ENCODE data around the gene NTNG1.

The NTNG1 gene

GRCh38 chr1:107181253-107181969, 40.6 kb downstream of the NTNG1 start:
- H3K36me3 ChIP-seq (ENCODE audit: control insufficient read depth, insufficient read depth, low read length) = no peaks in the 10 kb centered on the region
- no peak overlapping the region for H3K9ac ChIP-seq (ENCODE audit: low read length)
- no peaks in the 10 kb centered on the region for H3K4me1 ChIP-seq (ENCODE audit: control insufficient read depth, insufficient read depth, low read length)
- H3K27me3 ChIP-seq (ENCODE audit: control insufficient read depth, insufficient read depth, low read length) = no peaks in the 10 kb centered on the region
- H3K4me3 ChIP-seq (ENCODE audit: low read length) = no peak overlapping the region
- no peaks in the 10 kb centered on the region for H3K9me3 ChIP-seq (ENCODE audit: control insufficient read depth, low read length)

- Histone ChIP-seq H3K4me1 (ENCODE audit: control insufficient read depth, insufficient read depth, low read length) (no peaks in the 10 kb centered on the region), H3K36me3 (ENCODE audit: control insufficient read depth, insufficient read depth, low read length) (no peaks in the 10 kb centered on the region), H3K9ac (ENCODE audit: low read length) (no peak overlapping the region), H3K9me3 (ENCODE audit: control insufficient read depth, low read length) (no peaks in the 10 kb centered on the region), H3K27me3 (ENCODE audit: control insufficient read depth, insufficient read depth, low read length) (no peaks in the 10 kb centered on the region), H3K4me3 (ENCODE audit: low read length) (no peak overlapping the region)
These were observed 42.2 kb downstream of the NTNG1 start for GRCh38 chr1:107183011-107183410.

GRCh38 chr1:107184888-107185287, 44.0 kb downstream of the NTNG1 start:
- H3K9ac ChIP-seq (ENCODE audit: low read length) = no peak overlapping the region
- no peak overlapping the region for H3K4me3 ChIP-seq (ENCODE audit: low read length)
- H3K36me3 ChIP-seq (ENCODE audit: control insufficient read depth, insufficient read depth, low read length) = no peaks in the 10 kb centered on the region
- no peaks in the 10 kb centered on the region for H3K27me3 ChIP-seq (ENCODE audit: control insufficient read depth, insufficient read depth, low read length)
- H3K4me1 ChIP-seq (ENCODE audit: control insufficient read depth, insufficient read depth, low read length) = no peaks in the 10 kb centered on the region
- H3K9me3 ChIP-seq (ENCODE audit: control insufficient read depth, low read length) = no peaks in the 10 kb centered on the region

GRCh38 chr1:107187399-107187798, 46.6 kb downstream of the NTNG1 start:
- no peaks in the 10 kb centered on the region for H3K9me3 ChIP-seq (ENCODE audit: control insufficient read depth, low read length)
- no peaks in the 10 kb centered on the region for H3K36me3 ChIP-seq (ENCODE audit: control insufficient read depth, insufficient read depth, low read length)
- no peaks in the 10 kb centered on the region for H3K27me3 ChIP-seq (ENCODE audit: control insufficient read depth, insufficient read depth, low read length)
- no peak overlapping the region for H3K4me3 ChIP-seq (ENCODE audit: low read length)
- no peak overlapping the region for H3K9ac ChIP-seq (ENCODE audit: low read length)
- H3K4me1 ChIP-seq (ENCODE audit: control insufficient read depth, insufficient read depth, low read length) = no peaks in the 10 kb centered on the region

- Histone ChIP-seq H3K36me3 (ENCODE audit: control insufficient read depth, insufficient read depth, low read length) (no peaks in the 10 kb centered on the region), H3K4me1 (ENCODE audit: control insufficient read depth, insufficient read depth, low read length) (no peaks in the 10 kb centered on the region), H3K9me3 (ENCODE audit: control insufficient read depth, low read length) (no peaks in the 10 kb centered on the region), H3K9ac (ENCODE audit: low read length) (no peak overlapping the region), H3K27me3 (ENCODE audit: control insufficient read depth, insufficient read depth, low read length) (no peaks in the 10 kb centered on the region), H3K4me3 (ENCODE audit: low read length) (no peak overlapping the region)
These were observed 47.3 kb downstream of the NTNG1 start for GRCh38 chr1:107188160-107188559.

GRCh38 chr1:107194380-107194779, 53.5 kb downstream of the NTNG1 start:
- H3K36me3 ChIP-seq (ENCODE audit: control insufficient read depth, insufficient read depth, low read length) = no peaks in the 10 kb centered on the region
- H3K4me3 ChIP-seq (ENCODE audit: low read length) = no peak overlapping the region
- no peak overlapping the region for H3K9ac ChIP-seq (ENCODE audit: low read length)
- no peaks in the 10 kb centered on the region for H3K4me1 ChIP-seq (ENCODE audit: control insufficient read depth, insufficient read depth, low read length)
- no peaks in the 10 kb centered on the region for H3K9me3 ChIP-seq (ENCODE audit: control insufficient read depth, low read length)
- no peaks in the 10 kb centered on the region for H3K27me3 ChIP-seq (ENCODE audit: control insufficient read depth, insufficient read depth, low read length)

- Histone ChIP-seq H3K9ac (ENCODE audit: low read length) (no peak overlapping the region), H3K4me3 (ENCODE audit: low read length) (no peak overlapping the region), H3K4me1 (ENCODE audit: control insufficient read depth, insufficient read depth, low read length) (no peaks in the 10 kb centered on the region), H3K36me3 (ENCODE audit: control insufficient read depth, insufficient read depth, low read length) (no peaks in the 10 kb centered on the region), H3K27me3 (ENCODE audit: control insufficient read depth, insufficient read depth, low read length) (no peaks in the 10 kb centered on the region), H3K9me3 (ENCODE audit: control insufficient read depth, low read length) (no peaks in the 10 kb centered on the region)
These were observed 54.6 kb downstream of the NTNG1 start for GRCh38 chr1:107195476-107195875.

- Histone ChIP-seq H3K4me1 (ENCODE audit: control insufficient read depth, insufficient read depth, low read length) (no peaks in the 10 kb centered on the region), H3K9ac (ENCODE audit: low read length) (no peak overlapping the region), H3K36me3 (ENCODE audit: control insufficient read depth, insufficient read depth, low read length) (no peaks in the 10 kb centered on the region), H3K27me3 (ENCODE audit: control insufficient read depth, insufficient read depth, low read length) (no peaks in the 10 kb centered on the region), H3K4me3 (ENCODE audit: low read length) (no peak overlapping the region), H3K9me3 (ENCODE audit: control insufficient read depth, low read length) (no peaks in the 10 kb centered on the region)
These were observed 56.2 kb downstream of the NTNG1 start for GRCh38 chr1:107196973-107197562.

GRCh38 chr1:107198561-107198960, 57.7 kb downstream of the NTNG1 start:
- Histone ChIP-seq H3K9ac (ENCODE audit: low read length) (no peak overlapping the region), H3K27me3 (ENCODE audit: control insufficient read depth, insufficient read depth, low read length) (no peaks in the 10 kb centered on the region), H3K4me3 (ENCODE audit: low read length) (no peak overlapping the region), H3K9me3 (ENCODE audit: control insufficient read depth, low read length) (no peaks in the 10 kb centered on the region), H3K36me3 (ENCODE audit: control insufficient read depth, insufficient read depth, low read length) (no peaks in the 10 kb centered on the region), H3K4me1 (ENCODE audit: control insufficient read depth, insufficient read depth, low read length) (no peaks in the 10 kb centered on the region)

- no peaks in the 10 kb centered on the region for H3K9me3 ChIP-seq (ENCODE audit: control insufficient read depth, low read length)
- H3K36me3 ChIP-seq (ENCODE audit: control insufficient read depth, insufficient read depth, low read length) = no peaks in the 10 kb centered on the region
- no peak overlapping the region for H3K4me3 ChIP-seq (ENCODE audit: low read length)
- no peaks in the 10 kb centered on the region for H3K4me1 ChIP-seq (ENCODE audit: control insufficient read depth, insufficient read depth, low read length)
- H3K27me3 ChIP-seq (ENCODE audit: control insufficient read depth, insufficient read depth, low read length) = no peaks in the 10 kb centered on the region
- H3K9ac ChIP-seq (ENCODE audit: low read length) = no peak overlapping the region
These were observed 59.8 kb downstream of the NTNG1 start for GRCh38 chr1:107200631-107201030.

- H3K4me3 ChIP-seq (ENCODE audit: low read length) = no peak overlapping the region
- H3K27me3 ChIP-seq (ENCODE audit: control insufficient read depth, insufficient read depth, low read length) = no peaks in the 10 kb centered on the region
- H3K4me1 ChIP-seq (ENCODE audit: control insufficient read depth, insufficient read depth, low read length) = no peaks in the 10 kb centered on the region
- no peaks in the 10 kb centered on the region for H3K9me3 ChIP-seq (ENCODE audit: control insufficient read depth, low read length)
- H3K36me3 ChIP-seq (ENCODE audit: control insufficient read depth, insufficient read depth, low read length) = no peaks in the 10 kb centered on the region
- no peak overlapping the region for H3K9ac ChIP-seq (ENCODE audit: low read length)
These were observed 61.2 kb downstream of the NTNG1 start for GRCh38 chr1:107202007-107202406.

- no peak overlapping the region for H3K9ac ChIP-seq (ENCODE audit: low read length)
- no peaks in the 10 kb centered on the region for H3K4me1 ChIP-seq (ENCODE audit: control insufficient read depth, insufficient read depth, low read length)
- no peak overlapping the region for H3K4me3 ChIP-seq (ENCODE audit: low read length)
- no peaks in the 10 kb centered on the region for H3K9me3 ChIP-seq (ENCODE audit: control insufficient read depth, low read length)
- H3K27me3 ChIP-seq (ENCODE audit: control insufficient read depth, insufficient read depth, low read length) = no peaks in the 10 kb centered on the region
- H3K36me3 ChIP-seq (ENCODE audit: control insufficient read depth, insufficient read depth, low read length) = no peaks in the 10 kb centered on the region
These were observed 72.4 kb downstream of the NTNG1 start for GRCh38 chr1:107213225-107213624.

All from mucosa of stomach (tissue), 1 donor.